GM21737 (cell line): ENCODE results near the gene RINT1.
"Not testable (repeated sequence)": the region's sequence is repeated elsewhere in the genome, so short reads cannot be mapped to it uniquely, and the experiment has no call there.

Experiments
- ATAC-seq: cut with Tn5 transposase; IDR thresholded peaks from one replicate; pipeline ENCODE4 v1.9.1; 2021; ENCODE audit warnings: mild to moderate bottlenecking, moderate library complexity; ENCODE audit not compliant: unreplicated experiment

The RINT1 gene

DNA sequence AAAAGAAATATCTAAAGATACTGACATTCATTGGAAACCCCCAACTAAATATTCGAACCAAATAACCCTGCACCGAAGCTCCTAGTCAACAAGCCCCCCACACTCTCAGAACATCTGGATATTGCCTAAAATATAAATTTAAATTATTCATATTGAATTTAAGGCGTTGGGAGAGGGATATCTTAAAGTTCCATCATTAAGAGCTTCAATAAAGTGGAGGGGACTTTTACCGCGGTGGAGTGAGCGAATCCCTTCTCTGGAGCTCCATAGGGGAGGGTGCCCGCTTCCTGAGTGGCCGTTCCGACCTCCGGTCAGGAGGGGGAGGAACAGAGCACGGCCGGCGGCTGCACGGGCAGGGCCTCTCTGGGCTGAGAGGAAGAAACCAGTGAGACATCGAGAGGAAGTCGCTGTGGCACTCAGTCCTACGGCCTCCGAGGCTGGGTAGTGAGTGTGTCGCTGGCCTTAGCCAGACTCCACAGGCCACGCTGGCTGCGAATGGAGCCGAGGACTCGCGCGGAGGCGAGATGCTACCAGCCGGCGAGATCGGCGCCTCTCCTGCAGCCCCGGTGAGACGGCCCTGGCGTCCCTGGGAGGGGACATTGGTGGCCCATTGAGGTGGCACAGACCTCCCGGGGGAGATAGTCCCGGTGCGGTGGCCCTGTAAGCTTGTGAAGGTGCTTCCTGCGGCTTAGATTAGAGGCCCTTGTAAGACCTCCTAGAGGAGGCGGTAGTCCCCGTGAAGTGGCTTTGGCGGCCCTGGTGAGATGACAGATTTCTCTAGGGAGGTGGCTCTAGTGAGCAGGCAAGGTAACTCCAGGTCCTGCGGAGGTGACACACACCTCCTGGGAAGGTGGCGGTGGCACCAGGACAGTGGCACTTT is at the start of gene RINT1:
Gene RINT1, plus strand, starts transcription at position 410 of the 880 bp plus-strand sequence. Its CDS starts 115 bp downstream, at position 525.
- peak; percentile 95 for ATAC-seq

DNA sequence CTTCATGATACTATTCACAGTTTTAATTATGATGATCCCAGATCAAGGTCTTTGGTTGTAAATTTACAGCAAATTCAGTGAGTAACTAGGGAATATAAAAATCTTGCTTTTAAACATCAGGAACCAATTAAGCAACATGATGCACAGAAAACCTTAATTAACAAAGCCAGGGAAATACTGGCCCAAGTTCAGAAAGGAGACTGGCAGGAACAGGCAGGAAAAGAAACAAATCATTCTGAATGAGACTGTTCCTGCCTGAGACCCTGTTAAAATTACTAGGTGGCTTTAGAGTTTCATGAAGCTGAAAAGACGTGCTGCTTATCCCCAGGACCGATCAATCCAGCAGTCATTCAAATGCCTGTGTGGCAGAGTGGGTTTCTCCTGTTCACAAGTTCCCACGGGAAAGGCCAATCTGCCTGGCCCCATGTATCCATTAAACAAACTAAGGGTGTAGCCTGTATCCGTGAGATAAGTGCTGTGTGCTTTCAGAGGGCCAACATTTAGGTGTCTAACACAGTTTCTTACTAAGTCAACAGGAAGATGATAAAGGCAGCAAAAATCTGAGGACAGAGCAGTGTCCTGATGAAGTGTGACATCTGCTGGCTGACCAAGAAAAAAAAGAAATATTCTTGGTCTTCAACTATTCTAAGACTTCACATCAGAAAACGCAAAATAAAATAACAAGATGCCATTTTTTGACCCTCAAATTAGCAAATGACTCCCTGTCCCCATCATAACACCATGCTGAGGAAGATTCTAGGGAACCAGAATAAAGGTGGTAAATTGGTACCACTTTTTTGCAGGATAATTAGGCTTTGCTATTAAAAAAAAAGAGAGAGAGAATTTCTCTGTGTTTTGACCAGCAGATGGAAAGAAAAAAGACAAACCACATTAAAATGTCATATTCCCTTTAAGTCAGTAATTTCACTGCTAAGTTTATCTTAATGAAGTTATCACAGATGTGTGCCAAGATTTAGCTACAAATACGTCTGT is 44.1 kb upstream of the RINT1 start:
- no peak for ATAC-seq

DNA sequence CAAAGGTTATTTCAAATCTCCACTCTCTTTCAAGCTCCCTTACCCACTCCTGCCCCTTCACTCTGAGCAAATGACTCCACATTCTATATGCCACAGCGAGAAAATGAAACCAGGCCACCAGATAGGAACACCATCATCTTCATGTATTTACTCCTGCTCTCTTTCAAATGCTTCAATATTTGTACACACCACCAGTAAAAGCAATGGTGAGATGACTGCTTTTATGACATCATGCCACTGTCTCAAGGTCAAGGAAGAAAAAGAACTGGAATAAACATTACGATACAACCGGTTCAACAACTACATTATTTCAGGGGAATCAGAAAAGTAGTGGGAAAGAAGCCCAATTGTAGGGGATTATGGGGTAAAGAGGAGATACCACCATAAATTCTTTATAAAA is 42.6 kb upstream of the RINT1 start:
- ATAC-seq: no peak

DNA sequence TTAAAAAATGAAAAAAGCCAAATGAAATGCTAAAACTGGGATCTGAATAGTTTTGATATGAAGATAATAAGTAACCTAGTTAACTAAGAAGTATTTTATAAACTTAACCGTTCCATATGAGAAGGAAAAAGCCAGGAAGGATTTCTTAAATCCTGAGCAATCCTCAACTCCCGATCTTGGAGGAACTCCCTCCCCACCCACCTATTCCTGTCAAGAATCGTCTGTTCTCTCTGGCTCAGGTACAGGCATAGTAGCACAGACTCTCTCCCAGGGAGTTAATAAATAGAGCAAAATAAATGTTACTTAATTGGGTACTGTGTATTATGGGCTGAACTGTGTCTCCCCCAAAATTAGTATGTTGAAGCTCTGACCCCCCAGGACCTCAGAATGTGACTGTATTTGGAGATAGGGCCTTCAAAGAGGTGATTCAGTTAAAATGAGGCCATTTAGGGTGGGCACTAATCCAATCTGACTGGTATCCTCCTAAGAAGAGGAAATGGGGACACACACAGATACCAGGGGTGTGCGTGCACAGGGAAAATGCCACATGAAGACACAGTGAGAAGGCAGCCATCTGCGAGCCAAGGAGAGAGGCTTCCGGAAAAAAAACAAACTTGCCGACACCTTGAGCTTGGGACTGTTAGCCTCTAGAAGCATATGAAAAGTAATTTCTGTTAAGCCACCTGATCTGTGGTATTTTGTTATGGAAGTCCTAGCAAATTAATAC is 38.6 kb upstream of the RINT1 start:
- no peak for ATAC-seq

DNA sequence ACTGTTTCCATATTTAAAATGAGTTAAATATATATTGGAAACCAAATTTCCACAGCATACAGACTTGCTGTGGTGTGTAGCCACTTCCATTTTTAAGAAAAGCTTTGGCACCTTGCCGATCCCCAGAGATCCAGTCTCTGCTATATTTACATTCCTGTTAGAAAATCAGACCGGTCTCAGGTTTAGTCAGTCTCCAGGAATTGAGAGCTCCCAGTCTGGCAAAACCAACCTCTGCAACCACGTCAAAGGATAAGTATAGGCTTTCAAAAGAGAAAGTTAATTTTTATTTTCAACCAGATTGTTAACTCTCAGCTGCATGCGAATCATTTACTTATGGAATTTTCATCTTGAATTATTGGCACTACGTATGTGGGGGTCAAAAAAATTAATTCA is 38.1 kb upstream of the RINT1 start:
- no peak for ATAC-seq

DNA sequence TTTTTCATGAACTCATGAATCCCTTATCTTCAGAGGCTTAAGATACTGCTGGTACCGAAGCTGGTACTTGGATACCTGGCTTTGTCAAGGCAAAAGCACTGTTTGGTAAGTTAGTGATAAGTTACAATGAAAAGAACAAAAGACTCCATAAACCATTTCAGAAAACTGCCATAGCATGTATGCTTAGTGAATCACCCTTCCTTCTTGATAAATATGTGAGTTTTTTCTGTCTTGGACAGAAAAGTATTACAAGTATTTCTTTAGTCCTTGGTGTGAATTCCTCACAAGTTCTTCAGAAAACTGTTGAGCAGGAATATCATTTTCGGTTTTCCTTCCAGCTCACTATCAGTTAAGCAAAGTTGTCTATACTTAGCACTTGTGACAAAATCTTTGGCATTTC is 35.5 kb upstream of the RINT1 start:
- no peak for ATAC-seq

DNA sequence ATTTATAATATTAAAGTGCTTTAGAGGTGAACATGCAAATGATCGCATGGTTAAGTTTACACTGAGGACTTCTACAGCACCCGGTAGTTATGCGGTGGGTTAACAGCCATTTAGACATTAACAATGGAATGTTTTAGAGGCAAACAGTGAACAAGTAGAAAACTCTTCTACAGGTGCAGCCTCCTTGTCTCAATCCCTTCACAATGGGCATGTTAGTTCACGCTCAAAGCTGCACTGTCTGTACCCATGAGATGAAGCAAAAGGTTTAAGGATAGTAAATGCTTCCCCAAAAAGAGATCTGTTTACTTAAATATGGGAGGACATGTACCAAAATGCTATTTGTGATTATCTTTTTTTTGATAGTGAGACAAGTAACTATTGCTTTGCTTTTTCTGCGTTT is 35.0 kb upstream of the RINT1 start:
- no peak for ATAC-seq

DNA sequence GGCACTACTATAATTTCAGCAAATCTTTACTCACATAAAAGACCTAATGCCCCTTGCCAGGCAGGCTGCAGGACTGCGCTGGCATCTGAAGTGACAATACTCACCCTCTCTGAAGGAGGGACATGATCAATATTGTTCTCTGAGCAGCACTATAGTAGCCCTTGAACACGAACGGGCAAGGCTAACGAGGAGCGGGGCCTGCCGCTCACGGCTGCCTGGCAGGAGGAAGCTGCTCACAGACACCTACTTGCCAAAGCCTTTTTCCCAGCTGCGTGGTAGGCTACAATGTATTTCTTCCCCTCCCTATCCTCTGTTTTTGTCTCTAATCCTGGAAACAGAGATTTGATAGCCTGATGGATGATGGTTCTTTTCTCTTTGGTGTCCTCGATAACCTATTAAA is 29.8 kb upstream of the RINT1 start:
- no peak for ATAC-seq

DNA sequence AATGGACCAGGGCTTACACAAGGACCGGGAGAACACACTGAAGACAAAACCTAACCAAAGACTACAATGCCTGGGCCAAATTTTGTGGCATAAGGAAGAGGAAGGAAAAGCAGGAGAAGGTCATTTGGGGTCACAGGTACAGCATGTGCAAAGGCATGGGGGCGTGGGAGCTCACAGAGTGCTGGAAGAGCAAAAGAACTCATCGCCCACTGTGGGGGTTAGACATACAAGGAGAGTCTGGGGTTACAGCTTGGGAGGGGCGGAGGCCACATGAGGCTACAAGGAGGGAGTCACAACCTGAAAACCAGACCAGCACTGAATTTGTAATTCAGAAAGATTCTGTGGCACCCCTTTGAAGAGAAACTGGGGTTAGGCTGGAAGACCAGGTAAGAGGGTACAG is 19.6 kb upstream of the RINT1 start:
- no peak for ATAC-seq

DNA sequence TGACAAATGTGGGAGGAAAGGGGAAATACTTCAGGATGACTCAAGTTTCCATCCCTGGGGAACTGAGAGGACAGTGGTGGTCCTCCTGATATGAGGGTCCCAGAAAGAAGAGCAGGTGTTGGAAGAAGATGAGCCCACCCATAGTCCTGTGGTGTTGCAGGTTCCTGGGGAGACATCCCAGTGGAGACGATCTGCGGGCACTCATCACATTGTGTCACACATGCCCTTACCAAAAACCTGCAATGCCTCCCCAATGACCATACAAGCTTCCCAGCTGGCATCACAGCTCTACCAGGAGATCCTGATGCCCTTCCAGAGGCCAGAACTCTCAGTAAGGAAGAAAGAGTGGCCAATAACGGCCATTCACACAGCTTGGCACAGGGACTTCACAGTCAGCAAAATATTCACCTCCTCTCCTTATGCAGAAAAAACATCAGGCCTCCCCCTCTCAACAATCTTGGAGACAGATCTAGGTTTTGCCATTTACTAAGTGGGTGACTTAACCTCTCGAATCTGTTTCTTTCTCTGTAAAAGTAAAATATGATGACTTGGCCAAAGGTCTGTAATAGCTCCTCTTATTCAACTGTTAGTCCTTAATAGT is 19.0 kb upstream of the RINT1 start:
- no peak for ATAC-seq

DNA sequence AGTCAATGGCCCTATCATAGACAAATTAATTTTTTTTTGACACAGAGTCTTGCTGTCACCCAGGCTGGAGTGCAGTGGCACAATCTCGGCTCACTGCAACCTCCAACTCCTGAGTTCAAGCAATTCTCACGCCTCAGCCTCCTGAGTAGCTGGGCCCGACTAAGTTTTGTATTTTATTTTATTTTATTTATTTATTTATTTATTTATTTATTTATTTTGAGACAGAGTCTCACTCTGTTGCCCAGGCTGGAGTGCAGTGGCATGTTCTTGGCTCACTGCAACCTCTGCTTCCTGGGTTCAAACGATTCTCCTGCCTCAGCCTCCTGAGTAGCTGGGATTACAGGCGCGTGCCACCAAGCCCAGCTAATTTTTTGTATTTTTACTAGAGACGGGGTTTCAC is 16.4 kb upstream of the RINT1 start:
- not testable (repeated sequence) for ATAC-seq

DNA sequence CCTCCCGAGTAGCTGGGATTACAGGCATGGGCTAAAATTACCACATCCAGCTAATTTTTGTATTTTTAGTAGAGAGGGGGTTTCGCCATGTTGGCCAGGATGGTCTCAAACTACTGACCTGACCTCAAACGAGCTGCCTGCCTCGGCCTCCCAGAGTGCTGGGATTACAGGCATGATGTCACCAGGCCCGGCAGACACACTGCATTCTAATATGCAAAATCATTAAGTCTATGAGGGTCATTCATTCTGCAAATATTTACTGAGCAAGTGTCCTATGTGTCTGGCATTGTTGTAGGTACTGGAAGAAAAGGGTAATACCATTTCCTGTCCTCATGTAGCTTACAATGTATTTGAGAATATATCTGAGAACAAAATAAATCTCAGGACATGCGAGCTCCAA is 12.6 kb upstream of the RINT1 start:
- ATAC-seq: no peak

DNA sequence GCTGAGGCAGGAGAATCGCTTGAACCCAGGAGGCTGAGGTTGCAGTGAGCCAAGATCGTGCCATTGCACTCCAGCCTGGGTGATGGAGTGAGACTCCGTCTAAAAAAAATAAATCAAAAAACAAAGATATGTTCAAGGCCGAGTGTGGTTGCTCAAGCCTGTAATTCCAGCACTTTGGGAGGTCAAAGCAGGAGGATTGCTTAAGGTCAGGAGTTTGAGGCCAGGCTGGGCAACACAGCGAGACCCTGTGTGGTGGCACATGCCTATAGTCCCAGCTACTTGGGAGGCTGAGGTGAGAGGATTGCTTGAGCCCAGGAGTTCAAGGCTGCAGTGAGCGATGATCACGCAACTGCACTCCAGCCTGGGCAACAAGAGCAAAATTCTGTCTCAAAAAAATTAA is 11.4 kb upstream of the RINT1 start:
- not testable (repeated sequence) for ATAC-seq

DNA sequence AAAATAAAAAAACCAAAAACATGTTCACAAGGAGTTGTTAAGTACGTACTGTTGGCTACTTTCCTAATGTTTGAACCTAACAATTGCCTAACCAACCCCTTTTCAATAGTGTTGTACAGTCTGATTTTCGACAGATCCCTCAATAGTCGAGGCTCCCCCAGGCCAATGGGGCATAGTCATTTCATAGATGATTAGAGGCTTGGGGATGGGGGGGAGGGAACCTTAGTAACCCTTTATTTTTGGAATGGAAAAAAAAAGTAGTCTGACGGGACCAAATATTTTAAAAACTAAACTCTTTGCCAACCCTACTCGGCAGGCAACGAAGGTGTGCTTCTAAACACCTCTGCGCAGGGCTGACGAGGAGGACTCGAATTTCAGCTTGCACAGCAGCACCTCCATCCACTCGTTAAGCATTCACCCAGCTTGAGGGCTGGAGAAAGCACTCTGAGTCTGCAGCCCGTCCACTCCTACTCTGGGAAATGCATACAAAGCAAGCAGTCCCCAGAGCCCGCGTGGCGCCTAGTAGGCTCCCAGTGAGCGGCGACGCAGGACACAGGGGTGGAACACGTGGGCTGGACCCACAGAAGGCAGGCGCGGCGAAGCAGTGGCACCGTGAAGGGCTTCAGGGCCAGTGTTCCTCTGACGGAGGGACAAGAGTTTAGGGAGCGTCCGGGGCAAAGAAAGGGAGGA is 10.8 kb upstream of the RINT1 start:
- peak; percentile 24 for ATAC-seq

DNA sequence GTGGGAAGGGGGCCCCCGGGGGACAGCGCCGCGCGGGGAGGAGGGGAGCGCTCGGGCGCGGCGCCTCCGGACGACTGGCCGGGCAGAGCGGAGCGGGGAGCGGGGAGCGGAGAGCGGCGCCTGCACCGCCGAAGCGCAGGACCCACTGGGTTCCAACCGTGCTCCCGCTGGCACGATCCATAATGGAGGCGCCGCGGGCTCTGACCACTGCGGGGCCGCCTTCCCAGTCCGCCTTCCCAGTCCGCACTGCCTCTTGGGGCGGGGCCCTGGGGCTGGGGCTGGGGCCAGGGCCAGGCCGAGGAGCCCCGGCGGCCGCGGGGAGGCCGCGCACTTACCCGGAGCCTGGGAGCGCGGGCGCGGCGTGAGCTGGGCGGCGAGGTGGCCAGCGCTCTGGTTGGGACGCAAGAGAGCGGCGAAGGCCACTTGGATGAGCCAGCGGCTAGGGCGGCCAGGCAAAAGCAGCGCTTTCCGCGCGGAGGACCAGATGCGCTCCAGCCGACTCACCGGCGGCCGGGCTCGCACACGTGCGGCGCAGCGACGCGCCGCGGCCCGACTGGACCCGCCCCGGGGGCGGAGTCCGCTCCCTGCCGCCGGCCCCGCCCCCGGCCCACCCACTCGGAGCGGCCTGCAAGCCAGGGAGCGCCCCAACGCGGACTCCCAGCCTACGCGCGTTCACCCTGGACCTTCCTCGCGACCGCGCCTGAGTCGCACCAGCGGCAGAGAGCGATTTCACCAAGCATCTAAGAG is 10.1 kb upstream of the RINT1 start, which contains the start of gene PUS7:
Gene PUS7, minus strand, starts transcription at position 555 of the 747 bp plus-strand sequence. CDS start 13,759 bp downstream, outside the sequence.
- ATAC-seq: peak; percentile 85

DNA sequence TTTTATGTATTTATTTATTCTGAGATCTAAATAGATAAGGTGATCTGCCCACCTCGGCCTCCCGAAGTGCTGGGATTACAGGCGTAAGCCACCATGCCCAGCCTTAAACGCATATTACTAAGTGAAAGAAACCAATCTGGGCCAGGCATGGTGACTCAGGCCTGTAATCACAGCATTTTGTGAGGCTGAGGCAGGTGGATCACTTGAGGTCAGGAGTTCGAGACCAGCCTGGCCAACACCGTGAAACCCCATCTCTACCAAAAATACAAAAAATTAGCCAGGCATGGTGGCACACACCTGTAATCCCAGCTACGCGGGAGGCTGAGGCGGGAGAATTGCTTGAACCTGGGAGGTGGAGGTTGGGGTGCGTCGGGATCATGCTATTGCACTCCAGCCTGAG is 7.6 kb upstream of the RINT1 start:
- ATAC-seq: not testable (repeated sequence)

DNA sequence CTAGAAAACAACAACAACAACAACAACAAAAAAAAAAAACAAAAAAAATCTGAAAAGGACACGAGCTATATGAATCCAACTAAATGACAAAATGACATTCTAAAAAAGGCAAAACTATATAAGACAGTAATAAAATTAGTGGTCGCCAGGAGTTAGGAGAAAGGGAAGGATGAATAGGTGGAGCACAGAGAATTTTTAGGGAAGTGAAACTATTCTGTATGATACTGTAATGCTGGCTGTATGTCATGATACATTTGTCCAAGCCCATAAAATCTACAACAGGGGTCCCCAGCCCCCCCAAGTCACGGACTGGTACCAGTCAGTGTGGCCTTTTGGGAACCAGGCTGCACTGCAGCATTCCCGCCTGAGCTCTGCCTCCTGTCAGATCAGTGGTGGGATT is 7.2 kb upstream of the RINT1 start:
- no peak for ATAC-seq

DNA sequence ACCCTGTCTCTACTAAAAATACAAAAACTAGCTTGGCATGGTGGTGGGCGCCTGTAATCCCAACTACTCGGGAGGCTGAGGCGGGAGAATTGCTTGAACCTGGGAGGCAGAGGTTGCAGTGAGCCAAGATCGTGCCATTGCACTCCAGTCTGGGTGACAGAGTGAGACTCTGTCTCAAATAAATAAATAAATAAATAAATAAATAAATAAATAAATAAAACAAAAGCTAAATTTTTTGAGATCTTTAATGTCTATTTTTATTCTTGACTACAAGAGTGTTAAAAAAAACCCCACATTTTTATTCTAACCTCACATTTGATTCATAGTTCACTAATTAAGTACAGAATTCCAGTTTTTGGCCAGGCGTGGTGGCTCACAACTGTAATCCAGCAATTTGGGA is 4.3 kb upstream of the RINT1 start:
- ATAC-seq: not testable (repeated sequence)

DNA sequence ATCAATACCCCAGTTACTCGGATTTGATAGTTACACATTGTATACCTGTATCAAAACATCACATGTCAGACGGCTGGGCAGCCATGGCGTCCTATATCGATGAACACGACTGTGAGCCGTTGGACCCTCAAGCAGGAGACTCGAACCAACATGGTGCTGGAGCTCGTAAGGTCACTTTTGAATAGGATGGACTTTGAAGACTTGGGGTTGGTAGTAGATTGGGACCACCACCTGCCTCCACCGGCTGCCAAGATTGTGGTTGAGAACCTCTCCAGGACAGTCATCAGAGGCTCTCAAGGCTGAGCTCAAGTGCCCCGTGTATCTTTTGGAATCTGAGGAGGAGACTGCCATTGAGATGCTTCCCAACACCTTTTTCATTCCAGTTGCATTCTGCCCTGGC is 1.9 kb upstream of the RINT1 start:
- no peak for ATAC-seq
